Activated CD4-positive, alpha-beta T cell treated with anti-CD3 and anti-CD28 coated beads, Interleukin-2, amount 10 ng/mL, durations not matched to agents 7 days and 5 days (primary cell): ENCODE measurements around the gene SETMAR. TPM values are rescaled to one million over a fixed set of nuclear protein-coding genes. Genes with fewer than 3 reads are reported as not detected.

Experiments
- CTCF ChIA-PET: fragments of 350-600 bp; sonication (Branson Sonifier 250); formaldehyde crosslinking; loops from one replicate; lab custom pipeline; 2021; ENCODE audit warnings: antibody characterized with exemption; lab: Charles Lee
- POLR2A ChIA-PET: fragments of 350-600 bp; sonication (Branson Sonifier 250); formaldehyde crosslinking; loops from one replicate; lab custom pipeline; 2021; ENCODE audit warnings: antibody characterized with exemption; lab: Charles Lee
- DNase-seq: peaks from one replicate; pipeline ENCODE4 v3.0.0-alpha.2; 2020
- H3K27ac Mint-ChIP-seq: one replicate; pipeline ENCODE4 v1.8.0; 2021; ENCODE audit warnings: mild to moderate bottlenecking, moderate library complexity, mixed read lengths
- H3K27me3 Mint-ChIP-seq: one replicate; pipeline ENCODE4 v1.8.0; 2021; ENCODE audit warnings: mixed read lengths
- H3K36me3 Mint-ChIP-seq: one replicate; pipeline ENCODE4 v1.8.0; 2021; ENCODE audit warnings: low read depth, mixed read lengths
- H3K4me1 Mint-ChIP-seq: one replicate; pipeline ENCODE4 v1.8.0; 2021; ENCODE audit warnings: mixed read lengths
- H3K4me3 Mint-ChIP-seq: one replicate; pipeline ENCODE4 v1.8.0; 2021; ENCODE audit warnings: mild to moderate bottlenecking, moderate library complexity, mixed read lengths
- H3K9me3 Mint-ChIP-seq: one replicate; pipeline ENCODE4 v1.8.0; 2021; ENCODE audit warnings: mixed read lengths
- total RNA-seq, 2 experiments: library from RNA; stranded (reverse); gene quantifications; one replicate each; pipeline ENCODE4 v1.2.3, GENCODE V29; 2021

The SETMAR gene
- total RNA-seq, 2 experiments from 2014 or later, result 14.9 to 15.5 TPM

GRCh38 chr3:4360817-4361216 is 57.6 kb downstream of the SETMAR start:
- H3K27me3 Mint-ChIP-seq, result no peaks in the 10 kb centered on the region
- no peaks in the 10 kb centered on the region for H3K9me3 Mint-ChIP-seq
- no peak overlapping the region for H3K4me3 Mint-ChIP-seq
- no peak for DNase-seq
- no peak overlapping the region for H3K27ac Mint-ChIP-seq
- POLR2A ChIA-PET, result no interaction called here
- CTCF ChIA-PET, result interaction anchor here (1.3 kb wide), 1 partner anchor 10 kb away, joined by 7 read pairs; no protein-coding TSS in a partner anchor
- H3K4me1 Mint-ChIP-seq, result no peaks in the 10 kb centered on the region
- H3K36me3 Mint-ChIP-seq, result peaks cover 2% of the 10 kb centered on the region

GRCh38 chr3:4362523-4362922 is 59.4 kb downstream of the SETMAR start:
- POLR2A ChIA-PET, result no interaction called here
- no peak overlapping the region for H3K4me3 Mint-ChIP-seq
- H3K4me1 Mint-ChIP-seq, result no peaks in the 10 kb centered on the region
- peaks cover 3% of the 10 kb centered on the region for H3K36me3 Mint-ChIP-seq
- no peaks in the 10 kb centered on the region for H3K9me3 Mint-ChIP-seq
- H3K27ac Mint-ChIP-seq, result no peak overlapping the region
- CTCF ChIA-PET, result interaction anchor here (1.4 kb wide), 1 partner anchor 9 kb away, joined by 3 read pairs; no protein-coding TSS in a partner anchor
- no peak for DNase-seq
- H3K27me3 Mint-ChIP-seq, result no peaks in the 10 kb centered on the region

Other genes with a start within 250 kb of the SETMAR start
- gene SUMF1, start 163.9 kb downstream of the SETMAR start, total RNA-seq, result 1 to 10 TPM; 6.2 to 9.0 TPM
- 10 to 100 TPM; 42.3 to 44.7 TPM for gene ITPR1, start 190.0 kb downstream of the SETMAR start, total RNA-seq